Testis (tissue), 3 donors: ENCODE data around the gene EAF1. TPM values are rescaled to one million over a fixed set of nuclear protein-coding genes. Genes with fewer than 3 reads are reported as not detected.

Source experiments
- DNase-seq: peaks from one replicate; pipeline ENCODE4 v3.0.0-alpha.2; 2019
- H3K27ac ChIP-seq, 2 donors: fragments of 200-600 bp; sonication (generic); one replicate each; pipeline ENCODE4 v1.5.1; 2019
- H3K27me3 ChIP-seq: fragments of 200-600 bp; sonication (generic); one replicate; pipeline ENCODE4 v1.5.1; 2019
- H3K36me3 ChIP-seq: fragments of 200-600 bp; sonication (generic); one replicate; pipeline ENCODE4 v1.5.1; 2017; ENCODE audit warnings: low read depth; ENCODE audit errors: missing control alignments
- H3K4me1 ChIP-seq: fragments of 200-600 bp; sonication (generic); one replicate; pipeline ENCODE4 v1.5.1; 2019
- H3K4me3 ChIP-seq, 2 donors: fragments of 200-600 bp; sonication (generic); one replicate each; pipeline ENCODE4 v1.5.1; 2017 to 2019
- H3K9me3 ChIP-seq: fragments of 200-600 bp; sonication (generic); one replicate; pipeline ENCODE4 v1.5.1; 2017
- CTCF ChIP-seq, 3 experiments: fragments of 450-650 bp in 2 of 3; fragments of 200-600 bp in 1 of 3; sonication (generic) in 1 of 3; IDR thresholded peaks; one replicate each; pipeline ENCODE4 v1.5.1; 2016 to 2019; ENCODE audit warnings: antibody characterized with exemption in 3 of 3, mild to moderate bottlenecking in 2 of 3, moderate library complexity in 1 of 3
- POLR2A ChIP-seq: fragments of 450-650 bp; IDR thresholded peaks from one replicate; pipeline ENCODE4 v1.6.1; 2017; ENCODE audit warnings: antibody characterized with exemption, mild to moderate bottlenecking, moderate library complexity
- WGBS, 2 donors: methylation state at CpG; one replicate each; pipeline ENCODE4 v1.1.5; 2018; 5-methylcytosine and 5-hydroxymethylcytosine counted together
- intact Hi-C: fragments of 100-400 bp; cut with DNase I; formaldehyde crosslinking; loops from one replicate; pipeline ENCODE4 v1.15.1; 2023; ENCODE audit warnings: low total_unique reads
- polyA plus RNA-seq: library from polyadenylated mRNA; stranded (reverse); fragments of 350-450 nt; fragmentation: Illumina TruSeq; extraction: RNeasy Lipid Tissue Mini Kit (QIAGEN cat#74804); gene quantifications from one replicate; pipeline ENCODE4 v1.2.3, GENCODE V29; 2014; ENCODE audit warnings: low read depth, low replicate concordance; ENCODE audit not compliant: insufficient read depth
- total RNA-seq, 2 donors: library from RNA; depleted of rRNA; stranded (reverse); fragments of >200 nt; gene quantifications; one replicate each; pipeline ENCODE4 v1.2.3, GENCODE V29; 2016

Gene EAF1
- total and polyA plus RNA-seq, 3 donors from 2014 or later = 25.5 to 33.4 (median 28.5) TPM

GRCh38 chr3:15458212-15458780 lies 30.9 kb downstream of the EAF1 start:
- no peak overlapping the region for H3K4me3 ChIP-seq
- 94 to 97% methylated on average over 7 of the region's 7 CpGs for WGBS, 2 donors
- no peak overlapping the region for H3K27ac ChIP-seq
- H3K9me3 ChIP-seq = no peaks in the 10 kb centered on the region
- DNase-seq = no peak
- intact Hi-C loops = no loop called here
- H3K4me1 ChIP-seq = no peaks in the 10 kb centered on the region
- TF ChIP-seq CTCF (IDR thresholded peaks at IDR 0.05) = no peak
- H3K27me3 ChIP-seq = no peaks in the 10 kb centered on the region
- no peaks in the 10 kb centered on the region for H3K36me3 ChIP-seq

- TF ChIP-seq POLR2A = no peak
- Histone ChIP-seq H3K27me3 (no peaks in the 10 kb centered on the region), H3K4me3 (no peak overlapping the region), H3K9me3 (no peaks in the 10 kb centered on the region), H3K36me3 (no peaks in the 10 kb centered on the region), H3K27ac (no peak overlapping the region), H3K4me1 (no peaks in the 10 kb centered on the region)
- intact Hi-C loops = no loop called here
- 75 to 84% methylated on average over 4 of the region's 4 CpGs for WGBS, 2 donors
- DNase-seq = no peak
These were observed 33.6 kb downstream of the EAF1 start for GRCh38 chr3:15460891-15461531.

GRCh38 chr3:15462451-15462850 lies 35.1 kb downstream of the EAF1 start:
- Histone ChIP-seq H3K27ac (no peak overlapping the region), H3K36me3 (no peaks in the 10 kb centered on the region), H3K4me1 (no peaks in the 10 kb centered on the region), H3K4me3 (no peak overlapping the region), H3K27me3 (no peaks in the 10 kb centered on the region), H3K9me3 (no peaks in the 10 kb centered on the region)
- DNase-seq = no peak
- TF ChIP-seq CTCF (IDR thresholded peaks at IDR 0.05) (no peak), POLR2A (no peak)
- intact Hi-C loops = no loop called here
- 79 to 93% methylated on average over 3 to 5 of the region's 5 CpGs for WGBS, 2 donors

- intact Hi-C loops = no loop called here
- H3K9me3 ChIP-seq = no peaks in the 10 kb centered on the region
- no peak overlapping the region for H3K4me3 ChIP-seq
- H3K27me3 ChIP-seq = no peaks in the 10 kb centered on the region
- no peak for DNase-seq
- 92 to 94% methylated on average over 3 to 6 of the region's 6 CpGs for WGBS, 2 donors
- no peaks in the 10 kb centered on the region for H3K4me1 ChIP-seq
- H3K27ac ChIP-seq = no peak overlapping the region
- H3K36me3 ChIP-seq = no peaks in the 10 kb centered on the region
- no peak for TF ChIP-seq CTCF (IDR thresholded peaks at IDR 0.05)
- TF ChIP-seq POLR2A = no peak
These were observed 38.6 kb downstream of the EAF1 start for GRCh38 chr3:15465876-15466585.

GRCh38 chr3:15467227-15468181 lies 40.1 kb downstream of the EAF1 start:
- H3K4me3 ChIP-seq = no peak overlapping the region
- no peak overlapping the region for H3K27ac ChIP-seq
- no peaks in the 10 kb centered on the region for H3K36me3 ChIP-seq
- no peaks in the 10 kb centered on the region for H3K27me3 ChIP-seq
- no peaks in the 10 kb centered on the region for H3K4me1 ChIP-seq
- TF ChIP-seq CTCF (IDR thresholded peaks at IDR 0.05) (no peak), POLR2A (no peak)
- no peaks in the 10 kb centered on the region for H3K9me3 ChIP-seq
- no peak for DNase-seq
- intact Hi-C loops = no loop called here
- 86 to 89% methylated on average over 11 of the region's 11 CpGs for WGBS, 2 donors
